NCI-H510A (cell line): Measurements from ENCODE around the gene DIP2C.
"Not testable (repeated sequence)": the region's sequence is repeated elsewhere in the genome, so short reads cannot be mapped to it uniquely, and the experiment has no call there.

ENCODE experiments used
- DNase-seq: peaks from one replicate; lab custom pipeline; 2025; lab: John Stamatoyannopoulos, UW

Gene DIP2C

GRCh38 chr10:596131-596530, 93.3 kb downstream of the DIP2C start:
- DNase-seq, result not testable (repeated sequence)

GRCh38 chr10:595473-595872, 94.0 kb downstream of the DIP2C start:
- no peak for DNase-seq

- DNase-seq, result no peak
Measured at GRCh38 chr10:594584-595270, 94.7 kb downstream of the DIP2C start.

GRCh38 chr10:593901-594457, 95.5 kb downstream of the DIP2C start:
- DNase-seq, result no peak

GRCh38 chr10:593421-593820, 96.0 kb downstream of the DIP2C start:
- no peak for DNase-seq

GRCh38 chr10:593016-593415, 96.5 kb downstream of the DIP2C start:
- no peak for DNase-seq

- no peak for DNase-seq
Measured at GRCh38 chr10:591646-592045, 97.8 kb downstream of the DIP2C start.

- no peak for DNase-seq
Measured at GRCh38 chr10:590721-591120, 98.7 kb downstream of the DIP2C start.

- DNase-seq, result no peak
Measured at GRCh38 chr10:589961-590680, 99.3 kb downstream of the DIP2C start.

GRCh38 chr10:588246-589165, 101.0 kb downstream of the DIP2C start:
- DNase-seq, result no peak

- no peak for DNase-seq
Measured at GRCh38 chr10:586716-587115, 102.8 kb downstream of the DIP2C start.

- DNase-seq, result no peak
Measured at GRCh38 chr10:586151-586550, 103.3 kb downstream of the DIP2C start.

GRCh38 chr10:585502-585901, 104.0 kb downstream of the DIP2C start:
- DNase-seq, result no peak

GRCh38 chr10:584497-585290, 104.8 kb downstream of the DIP2C start:
- not testable (repeated sequence) for DNase-seq

GRCh38 chr10:583433-583832, 106.0 kb downstream of the DIP2C start:
- no peak for DNase-seq

GRCh38 chr10:581776-582330, 107.6 kb downstream of the DIP2C start:
- no peak for DNase-seq

GRCh38 chr10:580778-581177, 108.7 kb downstream of the DIP2C start:
- DNase-seq, result no peak

GRCh38 chr10:576130-576465, 113.4 kb downstream of the DIP2C start:
- no peak for DNase-seq

- no peak for DNase-seq
Measured at GRCh38 chr10:575402-576129, 113.9 kb downstream of the DIP2C start.

- no peak for DNase-seq
Measured at GRCh38 chr10:572696-573095, 116.8 kb downstream of the DIP2C start.
